ENCODE results near the gene METRN. TPM values are rescaled to one million over a fixed set of nuclear protein-coding genes. Genes with fewer than 3 reads are reported as not detected.
A peak's percentile ranks its signal among the peaks of the same experiment; 100 is the strongest.
"Not testable (repeated sequence)": the region's sequence is repeated elsewhere in the genome, so short reads cannot be mapped to it uniquely, and the experiment has no call there.

Gene METRN
- total RNA-seq, 1 donor from 2014 or later: 58.5 TPM

GRCh38 chr16:711084-711483, 3.8 kb upstream of the METRN start:
- H3K36me3 Mint-ChIP-seq (ENCODE audit: low read depth): no peaks in the 10 kb centered on the region
- H3K9me3 Mint-ChIP-seq (ENCODE audit: low read depth): no peaks in the 10 kb centered on the region
- H3K4me1 Mint-ChIP-seq (ENCODE audit: low read depth): peaks cover 16% of the 10 kb centered on the region
- no peak overlapping the region for H3K4me3 Mint-ChIP-seq (ENCODE audit: unreplicated experiment)
- no peak for TF ChIP-seq CTCF (IDR thresholded peaks at IDR 0.05)
- peaks cover 21% of the 10 kb centered on the region for H3K27me3 Mint-ChIP-seq (ENCODE audit: low read depth)
- DNase-seq (ENCODE audit: low spot score): no peak
- H3K27ac Mint-ChIP-seq (ENCODE audit: unreplicated experiment): no peak overlapping the region

- H3K36me3 Mint-ChIP-seq (ENCODE audit: low read depth): no peaks in the 10 kb centered on the region
- no peak overlapping the region for H3K27ac Mint-ChIP-seq (ENCODE audit: unreplicated experiment)
- H3K4me3 Mint-ChIP-seq (ENCODE audit: unreplicated experiment): no peak overlapping the region
- peaks cover 20% of the 10 kb centered on the region for H3K4me1 Mint-ChIP-seq (ENCODE audit: low read depth)
- no peak for DNase-seq (ENCODE audit: low spot score)
- peaks cover 19% of the 10 kb centered on the region for H3K27me3 Mint-ChIP-seq (ENCODE audit: low read depth)
- TF ChIP-seq CTCF (IDR thresholded peaks at IDR 0.05): peak; percentile 94
- H3K9me3 Mint-ChIP-seq (ENCODE audit: low read depth): no peaks in the 10 kb centered on the region
These were observed 3.2 kb upstream of the METRN start for GRCh38 chr16:711548-712320.

- not testable (repeated sequence) for H3K36me3 Mint-ChIP-seq (ENCODE audit: low read depth); H3K4me3 Mint-ChIP-seq (ENCODE audit: unreplicated experiment); H3K9me3 Mint-ChIP-seq (ENCODE audit: low read depth); DNase-seq (ENCODE audit: low spot score)
- Mint-ChIP-seq H3K4me1 (ENCODE audit: low read depth) (peaks cover 20% of the 10 kb centered on the region), H3K27ac (ENCODE audit: unreplicated experiment) (peak overlapping the region; percentile 80), H3K27me3 (ENCODE audit: low read depth) (peaks cover 12% of the 10 kb centered on the region)
- peak; percentile 81 for TF ChIP-seq CTCF (IDR thresholded peaks at IDR 0.05)
These were observed 2.1 kb upstream of the METRN start for GRCh38 chr16:712740-713250.

GRCh38 chr16:714079-714478, 839 bp upstream of the METRN start:
- Mint-ChIP-seq H3K4me3 (ENCODE audit: unreplicated experiment) (no peak overlapping the region), H3K27ac (ENCODE audit: unreplicated experiment) (no peak overlapping the region), H3K36me3 (ENCODE audit: low read depth) (no peaks in the 10 kb centered on the region), H3K27me3 (ENCODE audit: low read depth) (peaks cover 1% of the 10 kb centered on the region), H3K9me3 (ENCODE audit: low read depth) (no peaks in the 10 kb centered on the region), H3K4me1 (ENCODE audit: low read depth) (peaks cover 21% of the 10 kb centered on the region)
- TF ChIP-seq CTCF (IDR thresholded peaks at IDR 0.05): no peak
- no peak for DNase-seq (ENCODE audit: low spot score)

GRCh38 chr16:715477-716199, 720 bp downstream of the METRN start:
- peak; percentile 66 for TF ChIP-seq CTCF (IDR thresholded peaks at IDR 0.05)
- Mint-ChIP-seq H3K27ac (ENCODE audit: unreplicated experiment) (peak overlapping the region; percentile 17), H3K4me1 (ENCODE audit: low read depth) (peaks cover 28% of the 10 kb centered on the region)

More at GRCh38 chr16:715477-716199, 720 bp downstream of the METRN start:
- Mint-ChIP-seq H3K27me3 (ENCODE audit: low read depth) (no peaks in the 10 kb centered on the region), H3K4me3 (ENCODE audit: unreplicated experiment) (peak overlapping the region; percentile 70), H3K9me3 (ENCODE audit: low read depth) (no peaks in the 10 kb centered on the region), H3K36me3 (ENCODE audit: low read depth) (no peaks in the 10 kb centered on the region)
- DNase-seq (ENCODE audit: low spot score): no peak
